SK-N-MC (cell line): ENCODE data around the gene C15orf61.

Experiments used
- DNase-seq: peaks from one replicate; pipeline ENCODE4 v3.0.0-alpha.2; 2011; ENCODE audit warnings: low read depth, low spot score
- H3K27ac ChIP-seq: fragments of 200-600 bp; sonication (generic); 2 replicates; pipeline ENCODE4 v1.5.1; 2016; ENCODE audit warnings: mixed run types
- H3K36me3 ChIP-seq: fragments of 200-600 bp; sonication (generic); 2 replicates; pipeline ENCODE4 v1.6.1; 2017; ENCODE audit warnings: antibody characterized with exemption, low read length, mixed read lengths; ENCODE audit not compliant: insufficient read depth
- H3K4me3 ChIP-seq: fragments of 200-600 bp; sonication (generic); 2 replicates; pipeline ENCODE4 v1.5.1; 2016
- H3K9ac ChIP-seq: fragments of 200-600 bp; sonication (generic); 2 replicates; pipeline ENCODE4 v1.8.0; 2017; ENCODE audit warnings: mixed run types, mixed read lengths; ENCODE audit not compliant: insufficient read length
- H3K9me3 ChIP-seq: fragments of 200-600 bp; sonication (generic); 2 replicates; pipeline ENCODE4 v1.6.1; 2017; ENCODE audit warnings: low read depth, mild to moderate bottlenecking, antibody characterized with exemption, low read length, moderate library complexity, mixed read lengths
- EZH2 ChIP-seq: fragments of 200-600 bp; sonication (generic); IDR thresholded peaks from one replicate; pipeline ENCODE4 v1.6.1; 2017; ENCODE audit warnings: antibody characterized with exemption
- FOXP2 ChIP-seq: optimal IDR thresholded peaks from 2 replicates; pipeline ENCODE3; 2011; ENCODE audit warnings: mild to moderate bottlenecking, moderate library complexity; ENCODE audit not compliant: insufficient read depth; ENCODE audit errors: extremely low read length, control extremely low read depth
- POLR2AphosphoS5 ChIP-seq: IDR thresholded peaks from 2 replicates; pipeline ENCODE4 v1.6.1; 2012; ENCODE audit warnings: mild to moderate bottlenecking, low read depth, low read length, borderline replicate concordance

Gene C15orf61

GRCh38 chr15:67543348-67543718 is 22.4 kb downstream of the C15orf61 start:
- DNase-seq = no peak
- no peak overlapping the region for H3K27ac ChIP-seq

DNA sequence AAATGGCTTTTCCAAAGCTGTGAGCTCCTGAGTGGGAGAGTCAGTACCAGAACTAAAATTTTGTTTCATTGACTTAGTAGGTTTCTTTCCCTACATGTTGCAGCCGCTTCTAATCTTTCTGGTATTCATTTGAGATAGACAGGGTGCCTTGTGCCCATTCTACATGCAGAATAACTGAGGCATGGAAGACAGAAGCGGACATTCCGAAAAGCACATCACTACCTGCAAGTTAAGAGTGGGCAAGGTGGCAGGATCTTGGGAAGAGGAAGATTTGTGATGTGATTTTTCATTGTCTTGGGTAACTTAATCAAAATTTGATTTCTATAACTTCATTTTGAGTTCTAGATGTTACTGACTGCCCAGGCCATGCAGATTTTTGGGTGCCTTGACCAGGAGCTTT is 23.5 kb downstream of the C15orf61 start:
- DNase-seq = no peak
- Histone ChIP-seq H3K9me3 (no peaks in the 10 kb centered on the region), H3K36me3 (peaks cover 12% of the 10 kb centered on the region), H3K9ac (no peak overlapping the region), H3K4me3 (no peak overlapping the region), H3K27ac (no peak overlapping the region)
- TF ChIP-seq POLR2AphosphoS5 = no peak
- no peak for TF ChIP-seq FOXP2

More at GRCh38 chr15:67543348-67543718, 22.4 kb downstream of the C15orf61 start:
- TF ChIP-seq FOXP2 (no peak), POLR2AphosphoS5 (no peak), EZH2 (no peak)
- H3K9ac ChIP-seq = peak overlapping the region; percentile 92
- H3K9me3 ChIP-seq = no peaks in the 10 kb centered on the region
- H3K36me3 ChIP-seq = peaks cover 12% of the 10 kb centered on the region
- peak overlapping the region; percentile 99 for H3K4me3 ChIP-seq

DNA sequence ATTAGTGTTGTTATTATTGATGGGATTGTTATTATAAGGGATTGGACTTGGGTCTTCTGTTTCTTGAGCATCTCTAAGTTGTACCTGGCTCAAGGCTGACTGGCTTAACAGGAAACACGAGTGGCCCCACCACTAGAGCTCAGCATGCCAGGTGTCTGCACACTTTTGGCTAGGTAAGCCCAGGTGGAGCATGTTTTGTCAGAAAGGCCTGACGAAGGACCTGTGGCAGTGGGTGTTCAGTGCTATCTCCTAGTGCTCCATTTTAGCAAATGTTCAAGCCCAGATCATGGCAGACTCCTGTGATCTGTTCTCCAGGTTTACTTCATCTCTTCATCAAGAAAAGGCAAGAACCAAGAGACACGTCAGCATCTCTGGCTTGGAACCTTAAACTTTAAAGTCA is 24.9 kb downstream of the C15orf61 start:
- Histone ChIP-seq H3K9me3 (no peaks in the 10 kb centered on the region), H3K36me3 (peaks cover 15% of the 10 kb centered on the region), H3K9ac (no peak overlapping the region), H3K27ac (no peak overlapping the region), H3K4me3 (no peak overlapping the region)
- no peak for DNase-seq
- TF ChIP-seq FOXP2 = no peak
- no peak for TF ChIP-seq EZH2
- no peak for TF ChIP-seq POLR2AphosphoS5

- peaks cover 26% of the 10 kb centered on the region for H3K36me3 ChIP-seq
- TF ChIP-seq FOXP2 = no peak
- TF ChIP-seq EZH2 = no peak
- no peak for TF ChIP-seq POLR2AphosphoS5
- H3K27ac ChIP-seq = peak overlapping the region; percentile 84
- DNase-seq = no peak
- no peak overlapping the region for H3K9ac ChIP-seq
- no peaks in the 10 kb centered on the region for H3K9me3 ChIP-seq
- H3K4me3 ChIP-seq = no peak overlapping the region
These were observed 26.1 kb downstream of the C15orf61 start for GRCh38 chr15:67547064-67547463.

DNA sequence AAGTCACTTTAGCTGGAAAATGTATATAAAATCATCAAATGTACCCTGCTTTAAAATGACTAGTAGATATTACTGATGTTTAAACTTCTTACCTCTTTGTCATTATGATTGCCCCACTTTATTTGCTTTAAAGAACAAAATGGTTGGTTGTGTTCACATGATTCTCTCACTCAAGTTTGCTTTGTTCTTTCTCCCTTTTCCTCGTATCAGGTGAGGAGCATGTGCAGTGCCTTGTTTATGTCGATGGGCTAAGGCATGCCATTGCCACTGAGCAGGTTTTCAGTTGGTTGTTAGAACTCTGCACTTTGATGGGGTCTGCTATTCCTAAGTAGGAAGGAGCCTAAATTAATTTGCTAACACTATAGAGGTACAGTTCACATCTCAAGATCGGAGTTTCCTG is 26.9 kb downstream of the C15orf61 start:
- TF ChIP-seq EZH2 = no peak
- TF ChIP-seq FOXP2 = no peak
- no peak for TF ChIP-seq POLR2AphosphoS5
- peak overlapping the region; percentile 84 for H3K27ac ChIP-seq
- H3K36me3 ChIP-seq = peaks cover 29% of the 10 kb centered on the region
- H3K9me3 ChIP-seq = no peaks in the 10 kb centered on the region
- peak overlapping the region; percentile 4 for H3K9ac ChIP-seq
- H3K4me3 ChIP-seq = peak overlapping the region; percentile 72
- no peak for DNase-seq

DNA sequence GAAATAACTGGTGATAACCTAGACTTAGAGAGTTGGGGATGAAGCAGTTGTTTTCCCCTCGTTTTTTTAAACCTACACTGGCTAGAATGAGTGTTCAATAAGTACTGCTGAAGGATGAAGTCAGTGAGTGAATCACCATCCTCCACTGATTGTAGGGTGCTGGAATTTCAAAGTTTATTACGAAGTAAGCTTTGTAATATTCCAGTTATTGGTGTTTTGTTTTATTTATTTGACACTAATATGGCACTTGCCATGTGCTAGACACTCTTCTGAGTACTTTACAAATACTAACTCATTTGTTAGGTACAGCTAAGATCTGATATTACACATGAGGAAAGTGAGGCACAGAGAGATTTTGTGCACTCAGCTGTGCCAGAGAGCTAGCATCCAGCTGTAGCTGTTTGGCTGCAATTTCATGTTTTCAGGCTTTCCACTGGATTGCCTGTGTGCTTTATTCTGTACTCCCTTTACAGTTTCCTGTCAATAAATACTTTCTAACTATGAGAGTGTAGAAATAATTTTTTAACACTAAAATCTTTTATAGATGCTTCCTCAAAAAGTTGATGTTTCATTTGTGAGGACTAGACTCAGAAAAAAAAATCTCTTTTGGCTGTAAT is 27.4 kb downstream of the C15orf61 start:
- peak overlapping the region; percentile 4 for H3K9ac ChIP-seq
- peaks cover 29% of the 10 kb centered on the region for H3K36me3 ChIP-seq
- no peaks in the 10 kb centered on the region for H3K9me3 ChIP-seq
- peak overlapping the region; percentile 72 for H3K4me3 ChIP-seq
- TF ChIP-seq EZH2 (no peak), FOXP2 (no peak), POLR2AphosphoS5 (no peak)
- peak overlapping the region; percentile 84 for H3K27ac ChIP-seq
- DNase-seq = no peak

GRCh38 chr15:67548862-67549651 is 28.1 kb downstream of the C15orf61 start:
- peaks cover 29% of the 10 kb centered on the region for H3K36me3 ChIP-seq
- DNase-seq = peak; percentile 91
- H3K4me3 ChIP-seq = peak overlapping the region; percentile 72
- H3K9me3 ChIP-seq = no peaks in the 10 kb centered on the region
- peak overlapping the region; percentile 27 for H3K9ac ChIP-seq
- peak overlapping the region; percentile 84 for H3K27ac ChIP-seq
- TF ChIP-seq FOXP2 (peak; percentile 45), EZH2 (no peak), POLR2AphosphoS5 (peak; percentile 60)

- Histone ChIP-seq H3K9me3 (no peaks in the 10 kb centered on the region), H3K36me3 (peaks cover 29% of the 10 kb centered on the region), H3K27ac (peak overlapping the region; percentile 84), H3K4me3 (peak overlapping the region; percentile 72), H3K9ac (peak overlapping the region; percentile 27)
- TF ChIP-seq FOXP2 = no peak
- TF ChIP-seq EZH2 = no peak
- TF ChIP-seq POLR2AphosphoS5 = no peak
- DNase-seq = no peak
These were observed 28.8 kb downstream of the C15orf61 start for GRCh38 chr15:67549736-67550135.

GRCh38 chr15:67550522-67550921 is 29.6 kb downstream of the C15orf61 start:
- Histone ChIP-seq H3K36me3 (peaks cover 29% of the 10 kb centered on the region), H3K4me3 (peak overlapping the region; percentile 72), H3K9ac (peak overlapping the region; percentile 27), H3K27ac (peak overlapping the region; percentile 84), H3K9me3 (no peaks in the 10 kb centered on the region)
- TF ChIP-seq POLR2AphosphoS5 (no peak), FOXP2 (no peak), EZH2 (no peak)
- DNase-seq = no peak
